ENCODE data around the gene CAMTA1.

- TF ChIP-seq POLR2A (IDR thresholded peaks at IDR 0.05) (no peak), CTCF (IDR thresholded peaks at IDR 0.05) (no peak), POLR2AphosphoS5 (IDR thresholded peaks at IDR 0.05) (peak in 2 of 3 donors; percentile 56 to 80), EP300 (IDR thresholded peaks at IDR 0.05) (no peak)
Measured at GRCh38 chr1:6819246-6820040, 34.2 kb downstream of the CAMTA1 start.

All from stomach (tissue), 4 donors.